ENCODE results near the gene AKAP13. TPM values are rescaled to one million over a fixed set of nuclear protein-coding genes. Genes with fewer than 3 reads are reported as not detected.

The AKAP13 gene
- polyA plus RNA-seq, 1 donor from 2014 or later = 10.0 TPM

DNA sequence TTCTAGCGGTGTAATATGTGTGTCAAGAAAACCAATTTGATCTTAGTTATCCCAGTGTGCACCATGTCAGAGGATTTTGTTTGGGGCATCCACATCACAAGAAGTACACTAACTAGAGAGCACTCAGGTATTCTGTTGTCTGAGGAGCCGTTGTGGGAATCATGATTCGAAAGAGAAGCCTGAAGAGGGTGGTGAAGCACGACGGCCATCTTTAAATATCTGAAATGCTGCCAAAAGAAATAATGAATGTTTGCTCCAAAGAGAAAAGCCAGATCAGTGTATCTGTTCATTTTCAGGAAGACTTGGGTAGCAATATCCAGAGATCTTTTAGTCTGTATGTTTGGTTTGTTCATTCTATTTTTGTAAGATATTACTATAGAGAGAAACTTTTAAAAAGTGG lies 233.7 kb downstream of the AKAP13 start:
- H3K4me2 ChIP-seq (ENCODE audit: low read length) = no peak overlapping the region
- H3K9me3 ChIP-seq (ENCODE audit: low read length) = no peaks in the 10 kb centered on the region
- no peaks in the 10 kb centered on the region for H3F3A ChIP-seq (ENCODE audit: insufficient read depth, low read length, poor library complexity, severe bottlenecking)
- H3K27ac ChIP-seq (ENCODE audit: low read length) = no peak overlapping the region
- TF ChIP-seq MXI1 (conservative IDR thresholded peaks at IDR 0.05; ENCODE audit: poor library complexity, severe bottlenecking) (no peak), POLR2AphosphoS5 (IDR thresholded peaks at IDR 0.05) (no peak), EZH2 (IDR thresholded peaks at IDR 0.05; ENCODE audit: borderline replicate concordance, insufficient read depth, low read length, poor library complexity, severe bottlenecking) (no peak), TAF1 (IDR thresholded peaks at IDR 0.05; ENCODE audit: low read depth) (no peak), SMC3 (conservative IDR thresholded peaks at IDR 0.05; ENCODE audit: poor library complexity) (no peak), EP300 (conservative IDR thresholded peaks at IDR 0.05; ENCODE audit: poor library complexity, severe bottlenecking) (no peak), RAD21 (conservative IDR thresholded peaks at IDR 0.05) (no peak)
- TF ChIP-seq, protein P1, sequence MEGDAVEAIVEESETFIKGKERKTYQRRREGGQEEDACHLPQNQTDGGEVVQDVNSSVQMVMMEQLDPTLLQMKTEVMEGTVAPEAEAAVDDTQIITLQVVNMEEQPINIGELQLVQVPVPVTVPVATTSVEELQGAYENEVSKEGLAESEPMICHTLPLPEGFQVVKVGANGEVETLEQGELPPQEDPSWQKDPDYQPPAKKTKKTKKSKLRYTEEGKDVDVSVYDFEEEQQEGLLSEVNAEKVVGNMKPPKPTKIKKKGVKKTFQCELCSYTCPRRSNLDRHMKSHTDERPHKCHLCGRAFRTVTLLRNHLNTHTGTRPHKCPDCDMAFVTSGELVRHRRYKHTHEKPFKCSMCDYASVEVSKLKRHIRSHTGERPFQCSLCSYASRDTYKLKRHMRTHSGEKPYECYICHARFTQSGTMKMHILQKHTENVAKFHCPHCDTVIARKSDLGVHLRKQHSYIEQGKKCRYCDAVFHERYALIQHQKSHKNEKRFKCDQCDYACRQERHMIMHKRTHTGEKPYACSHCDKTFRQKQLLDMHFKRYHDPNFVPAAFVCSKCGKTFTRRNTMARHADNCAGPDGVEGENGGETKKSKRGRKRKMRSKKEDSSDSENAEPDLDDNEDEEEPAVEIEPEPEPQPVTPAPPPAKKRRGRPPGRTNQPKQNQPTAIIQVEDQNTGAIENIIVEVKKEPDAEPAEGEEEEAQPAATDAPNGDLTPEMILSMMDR (IDR thresholded peaks at IDR 0.05; ENCODE audit: poor library complexity, severe bottlenecking) = no peak
- TF ChIP-seq, protein P2, sequence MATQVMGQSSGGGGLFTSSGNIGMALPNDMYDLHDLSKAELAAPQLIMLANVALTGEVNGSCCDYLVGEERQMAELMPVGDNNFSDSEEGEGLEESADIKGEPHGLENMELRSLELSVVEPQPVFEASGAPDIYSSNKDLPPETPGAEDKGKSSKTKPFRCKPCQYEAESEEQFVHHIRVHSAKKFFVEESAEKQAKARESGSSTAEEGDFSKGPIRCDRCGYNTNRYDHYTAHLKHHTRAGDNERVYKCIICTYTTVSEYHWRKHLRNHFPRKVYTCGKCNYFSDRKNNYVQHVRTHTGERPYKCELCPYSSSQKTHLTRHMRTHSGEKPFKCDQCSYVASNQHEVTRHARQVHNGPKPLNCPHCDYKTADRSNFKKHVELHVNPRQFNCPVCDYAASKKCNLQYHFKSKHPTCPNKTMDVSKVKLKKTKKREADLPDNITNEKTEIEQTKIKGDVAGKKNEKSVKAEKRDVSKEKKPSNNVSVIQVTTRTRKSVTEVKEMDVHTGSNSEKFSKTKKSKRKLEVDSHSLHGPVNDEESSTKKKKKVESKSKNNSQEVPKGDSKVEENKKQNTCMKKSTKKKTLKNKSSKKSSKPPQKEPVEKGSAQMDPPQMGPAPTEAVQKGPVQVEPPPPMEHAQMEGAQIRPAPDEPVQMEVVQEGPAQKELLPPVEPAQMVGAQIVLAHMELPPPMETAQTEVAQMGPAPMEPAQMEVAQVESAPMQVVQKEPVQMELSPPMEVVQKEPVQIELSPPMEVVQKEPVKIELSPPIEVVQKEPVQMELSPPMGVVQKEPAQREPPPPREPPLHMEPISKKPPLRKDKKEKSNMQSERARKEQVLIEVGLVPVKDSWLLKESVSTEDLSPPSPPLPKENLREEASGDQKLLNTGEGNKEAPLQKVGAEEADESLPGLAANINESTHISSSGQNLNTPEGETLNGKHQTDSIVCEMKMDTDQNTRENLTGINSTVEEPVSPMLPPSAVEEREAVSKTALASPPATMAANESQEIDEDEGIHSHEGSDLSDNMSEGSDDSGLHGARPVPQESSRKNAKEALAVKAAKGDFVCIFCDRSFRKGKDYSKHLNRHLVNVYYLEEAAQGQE (IDR thresholded peaks at IDR 0.05; ENCODE audit: borderline replicate concordance) = no peak
- H3K79me2 ChIP-seq (replicated peaks; ENCODE audit: insufficient read depth, low read length) = no peaks in the 10 kb centered on the region
- no peaks in the 10 kb centered on the region for H3K27me3 ChIP-seq (ENCODE audit: insufficient read depth, low read depth, low read length)
- no peak overlapping the region for H3K9ac ChIP-seq (ENCODE audit: low read length)
- H3K9me2 ChIP-seq (ENCODE audit: insufficient read depth, low read length) = no peaks in the 10 kb centered on the region
- H2AFZ ChIP-seq (ENCODE audit: low read depth, low read length) = no peak overlapping the region
- no peaks in the 10 kb centered on the region for H4K20me1 ChIP-seq (ENCODE audit: insufficient read depth)
- H3K36me3 ChIP-seq (ENCODE audit: insufficient read depth, low read length) = no peaks in the 10 kb centered on the region
- H3K4me3 ChIP-seq (ENCODE audit: low read length) = no peak overlapping the region

DNA sequence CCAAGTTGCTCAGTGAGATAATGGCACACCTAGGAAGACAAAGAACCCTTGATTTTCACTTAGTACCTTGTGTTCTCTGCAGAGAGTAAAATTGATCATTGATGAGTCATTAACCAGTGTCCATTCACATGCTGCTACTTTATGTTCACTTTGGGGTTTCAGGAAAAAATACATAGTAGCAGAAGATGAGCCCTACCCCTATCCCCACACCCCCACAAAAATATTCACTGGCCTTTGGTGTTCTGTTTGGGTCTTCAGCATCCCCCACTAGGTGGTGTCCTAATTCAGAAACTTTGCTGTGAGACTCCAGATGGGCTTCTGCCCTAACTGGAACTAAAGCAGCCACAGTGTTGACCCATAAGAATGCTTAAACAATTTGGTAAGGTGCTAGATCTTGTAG lies 235.5 kb downstream of the AKAP13 start:
- H3K9me2 ChIP-seq (ENCODE audit: insufficient read depth, low read length) = no peaks in the 10 kb centered on the region
- H4K20me1 ChIP-seq (ENCODE audit: insufficient read depth) = no peaks in the 10 kb centered on the region
- peaks cover 9% of the 10 kb centered on the region for H3K79me2 ChIP-seq (replicated peaks; ENCODE audit: insufficient read depth, low read length)
- no peaks in the 10 kb centered on the region for H3K9me3 ChIP-seq (ENCODE audit: low read length)
- H3F3A ChIP-seq (ENCODE audit: insufficient read depth, low read length, poor library complexity, severe bottlenecking) = no peaks in the 10 kb centered on the region
- H3K36me3 ChIP-seq (ENCODE audit: insufficient read depth, low read length) = no peaks in the 10 kb centered on the region
- TF ChIP-seq, protein P1 (IDR thresholded peaks at IDR 0.05; ENCODE audit: poor library complexity, severe bottlenecking) = no peak
- TF ChIP-seq RAD21 (conservative IDR thresholded peaks at IDR 0.05) (no peak), EP300 (conservative IDR thresholded peaks at IDR 0.05; ENCODE audit: poor library complexity, severe bottlenecking) (no peak), TAF1 (IDR thresholded peaks at IDR 0.05; ENCODE audit: low read depth) (no peak), POLR2AphosphoS5 (IDR thresholded peaks at IDR 0.05) (no peak), SMC3 (conservative IDR thresholded peaks at IDR 0.05; ENCODE audit: poor library complexity) (no peak)
- H3K4me3 ChIP-seq (ENCODE audit: low read length) = no peak overlapping the region
- H2AFZ ChIP-seq (ENCODE audit: low read depth, low read length) = no peak overlapping the region
- H3K9ac ChIP-seq (ENCODE audit: low read length) = no peak overlapping the region
- no peak overlapping the region for H3K27ac ChIP-seq (ENCODE audit: low read length)
- H3K4me2 ChIP-seq (ENCODE audit: low read length) = no peak overlapping the region
- H3K27me3 ChIP-seq (ENCODE audit: insufficient read depth, low read depth, low read length) = no peaks in the 10 kb centered on the region

All from neural cell (in vitro differentiated cells).